ENCODE results near the gene C1D. TPM values are rescaled to one million over a fixed set of nuclear protein-coding genes. Genes with fewer than 3 reads are reported as not detected.

Gene C1D
- total and polyA plus RNA-seq, 4 experiments from 2014 or later, result 5.2 to 22.7 (median 12.9) TPM

GRCh38 chr2:68103030-68103708, 40.4 kb upstream of the C1D start:
- DNase-seq, result no peak
- POLR2A ChIA-PET (ENCODE audit: partially characterized antibody), result no interaction called here
- no peaks in the 10 kb centered on the region for H3K36me3 ChIP-seq (ENCODE audit: insufficient read depth, low read length)
- intact Hi-C loops (cut with micrococcal nuclease), result no loop called here
- Mint-ChIP-seq H3K36me3 (peaks cover 0 to 5% of the 10 kb centered on the region in 2 donors), H3K27ac (no peak overlapping the region), H3K4me1 (peaks cover 0 to 1% (median 0%) of the 10 kb centered on the region in 4 donors), H3K9me3 (peaks cover 1 to 26% (median 18%) of the 10 kb centered on the region in 8 donors), H3K4me3 (no peak overlapping the region), H3K27me3 (peaks cover 0 to 3% of the 10 kb centered on the region in 2 donors)
- CTCF ChIA-PET (ENCODE audit: partially characterized antibody), result no interaction called here
- H3K4me1 ChIP-seq (ENCODE audit: insufficient read depth, low read length), result no peaks in the 10 kb centered on the region
- H3K27ac ChIP-seq (ENCODE audit: low read depth, low read length), result no peak overlapping the region
- no peaks in the 10 kb centered on the region for H3K27me3 ChIP-seq (ENCODE audit: insufficient read depth, low read length)
- H3K4me3 ChIP-seq (ENCODE audit: low read length in 2 of 2), result no peak overlapping the region
- H3K9me3 ChIP-seq (ENCODE audit: control insufficient read depth in 1 of 2, low read length in 2 of 2), result no peaks in the 10 kb centered on the region

- Mint-ChIP-seq H3K4me1 (peaks cover 0 to 1% (median 0%) of the 10 kb centered on the region in 4 donors), H3K36me3 (peaks cover 0 to 2% of the 10 kb centered on the region in 2 donors), H3K27me3 (peaks cover 2 to 6% of the 10 kb centered on the region in 2 donors), H3K27ac (no peak overlapping the region), H3K4me3 (no peak overlapping the region), H3K9me3 (peaks cover 0 to 9% (median 3%) of the 10 kb centered on the region in 8 donors)
- Histone ChIP-seq H3K36me3 (ENCODE audit: insufficient read depth, low read length) (no peaks in the 10 kb centered on the region), H3K27ac (ENCODE audit: low read depth, low read length) (no peak overlapping the region), H3K4me3 (ENCODE audit: low read length in 2 of 2) (no peak overlapping the region), H3K27me3 (ENCODE audit: insufficient read depth, low read length) (no peaks in the 10 kb centered on the region), H3K9me3 (ENCODE audit: control insufficient read depth in 1 of 2, low read length in 2 of 2) (no peaks in the 10 kb centered on the region), H3K4me1 (ENCODE audit: insufficient read depth, low read length) (no peaks in the 10 kb centered on the region)
- intact Hi-C loops (cut with micrococcal nuclease), result no loop called here
- ChIA-PET CTCF (ENCODE audit: partially characterized antibody) (no interaction called here), POLR2A (ENCODE audit: partially characterized antibody) (no interaction called here)
- DNase-seq, result no peak
Observed at GRCh38 chr2:68100189-68100588, 37.4 kb upstream of the C1D start.

GRCh38 chr2:68099260-68099659, 36.5 kb upstream of the C1D start:
- Mint-ChIP-seq H3K9me3 (peaks cover 0 to 2% (median 0%) of the 10 kb centered on the region in 8 donors), H3K27me3 (peaks cover 2 to 6% of the 10 kb centered on the region in 2 donors), H3K36me3 (no peaks in the 10 kb centered on the region), H3K27ac (peak overlapping the region in 1 of 7 donors; percentile 50), H3K4me3 (no peak overlapping the region), H3K4me1 (peaks cover 0 to 1% (median 0%) of the 10 kb centered on the region in 4 donors)
- Histone ChIP-seq H3K27me3 (ENCODE audit: insufficient read depth, low read length) (no peaks in the 10 kb centered on the region), H3K9me3 (ENCODE audit: control insufficient read depth in 1 of 2, low read length in 2 of 2) (no peaks in the 10 kb centered on the region), H3K4me3 (ENCODE audit: low read length in 2 of 2) (no peak overlapping the region), H3K27ac (ENCODE audit: low read depth, low read length) (no peak overlapping the region), H3K4me1 (ENCODE audit: insufficient read depth, low read length) (no peaks in the 10 kb centered on the region), H3K36me3 (ENCODE audit: insufficient read depth, low read length) (no peaks in the 10 kb centered on the region)
- POLR2A ChIA-PET (ENCODE audit: partially characterized antibody), result no interaction called here
- intact Hi-C loops (cut with micrococcal nuclease), result no loop called here
- CTCF ChIA-PET (ENCODE audit: partially characterized antibody), result no interaction called here
- DNase-seq, result no peak

- CTCF ChIA-PET (ENCODE audit: partially characterized antibody), result no interaction called here
- intact Hi-C loops (cut with micrococcal nuclease), result no loop called here
Observed at GRCh38 chr2:68098291-68098797, 35.5 kb upstream of the C1D start.

GRCh38 chr2:68094111-68094510, 31.3 kb upstream of the C1D start:
- no peak overlapping the region for H3K27ac Mint-ChIP-seq
- Histone ChIP-seq H3K27me3 (ENCODE audit: insufficient read depth, low read length) (no peaks in the 10 kb centered on the region), H3K4me3 (ENCODE audit: low read length in 2 of 2) (no peak overlapping the region), H3K36me3 (ENCODE audit: insufficient read depth, low read length) (no peaks in the 10 kb centered on the region), H3K27ac (ENCODE audit: low read depth, low read length) (no peak overlapping the region), H3K9me3 (ENCODE audit: control insufficient read depth in 1 of 2, low read length in 2 of 2) (no peaks in the 10 kb centered on the region), H3K4me1 (ENCODE audit: insufficient read depth, low read length) (peaks cover 11% of the 10 kb centered on the region)
- no peaks in the 10 kb centered on the region for H3K9me3 Mint-ChIP-seq
- H3K4me3 Mint-ChIP-seq, result no peak overlapping the region
- H3K4me1 Mint-ChIP-seq, result peaks cover 9 to 12% (median 12%) of the 10 kb centered on the region in 4 donors
- H3K27me3 Mint-ChIP-seq, result peaks cover 2 to 4% of the 10 kb centered on the region in 2 donors
- POLR2A ChIA-PET (ENCODE audit: partially characterized antibody), result no interaction called here
- H3K36me3 Mint-ChIP-seq, result no peaks in the 10 kb centered on the region
- intact Hi-C loops (cut with micrococcal nuclease), result no loop called here
- CTCF ChIA-PET (ENCODE audit: partially characterized antibody), result no interaction called here
- DNase-seq, result no peak

More at GRCh38 chr2:68098291-68098797, 35.5 kb upstream of the C1D start:
- no peak for DNase-seq
- Histone ChIP-seq H3K27ac (ENCODE audit: low read depth, low read length) (no peak overlapping the region), H3K27me3 (ENCODE audit: insufficient read depth, low read length) (no peaks in the 10 kb centered on the region), H3K4me3 (ENCODE audit: low read length in 2 of 2) (no peak overlapping the region), H3K36me3 (ENCODE audit: insufficient read depth, low read length) (no peaks in the 10 kb centered on the region), H3K4me1 (ENCODE audit: insufficient read depth, low read length) (no peaks in the 10 kb centered on the region), H3K9me3 (ENCODE audit: control insufficient read depth in 1 of 2, low read length in 2 of 2) (no peaks in the 10 kb centered on the region)
- no peaks in the 10 kb centered on the region for H3K36me3 Mint-ChIP-seq
- H3K27ac Mint-ChIP-seq, result no peak overlapping the region
- no peaks in the 10 kb centered on the region for H3K9me3 Mint-ChIP-seq
- H3K4me1 Mint-ChIP-seq, result peaks cover 0 to 1% (median 0%) of the 10 kb centered on the region in 4 donors
- H3K4me3 Mint-ChIP-seq, result no peak overlapping the region
- H3K27me3 Mint-ChIP-seq, result peaks cover 2 to 6% of the 10 kb centered on the region in 2 donors
- POLR2A ChIA-PET (ENCODE audit: partially characterized antibody), result no interaction called here

- no peak for DNase-seq
- peaks cover 14% of the 10 kb centered on the region for H3K4me1 ChIP-seq (ENCODE audit: insufficient read depth, low read length)
- H3K9me3 ChIP-seq (ENCODE audit: control insufficient read depth in 1 of 2, low read length in 2 of 2), result no peaks in the 10 kb centered on the region
- no peaks in the 10 kb centered on the region for H3K27me3 ChIP-seq (ENCODE audit: insufficient read depth, low read length)
- H3K27me3 Mint-ChIP-seq, result peaks cover 2 to 3% of the 10 kb centered on the region in 2 donors
- no peaks in the 10 kb centered on the region for H3K36me3 Mint-ChIP-seq
- H3K4me3 ChIP-seq (ENCODE audit: low read length in 2 of 2), result no peak overlapping the region
- no peaks in the 10 kb centered on the region for H3K9me3 Mint-ChIP-seq
- intact Hi-C loops (cut with micrococcal nuclease), result no loop called here
- no peak overlapping the region for H3K27ac ChIP-seq (ENCODE audit: low read depth, low read length)
- H3K4me1 Mint-ChIP-seq, result peaks cover 9 to 14% (median 13%) of the 10 kb centered on the region in 4 donors
- H3K27ac Mint-ChIP-seq, result no peak overlapping the region
- no peaks in the 10 kb centered on the region for H3K36me3 ChIP-seq (ENCODE audit: insufficient read depth, low read length)
- ChIA-PET CTCF (ENCODE audit: partially characterized antibody) (no interaction called here), POLR2A (ENCODE audit: partially characterized antibody) (no interaction called here)
- no peak overlapping the region for H3K4me3 Mint-ChIP-seq
Observed at GRCh38 chr2:68093634-68094033, 30.8 kb upstream of the C1D start.

DNA sequence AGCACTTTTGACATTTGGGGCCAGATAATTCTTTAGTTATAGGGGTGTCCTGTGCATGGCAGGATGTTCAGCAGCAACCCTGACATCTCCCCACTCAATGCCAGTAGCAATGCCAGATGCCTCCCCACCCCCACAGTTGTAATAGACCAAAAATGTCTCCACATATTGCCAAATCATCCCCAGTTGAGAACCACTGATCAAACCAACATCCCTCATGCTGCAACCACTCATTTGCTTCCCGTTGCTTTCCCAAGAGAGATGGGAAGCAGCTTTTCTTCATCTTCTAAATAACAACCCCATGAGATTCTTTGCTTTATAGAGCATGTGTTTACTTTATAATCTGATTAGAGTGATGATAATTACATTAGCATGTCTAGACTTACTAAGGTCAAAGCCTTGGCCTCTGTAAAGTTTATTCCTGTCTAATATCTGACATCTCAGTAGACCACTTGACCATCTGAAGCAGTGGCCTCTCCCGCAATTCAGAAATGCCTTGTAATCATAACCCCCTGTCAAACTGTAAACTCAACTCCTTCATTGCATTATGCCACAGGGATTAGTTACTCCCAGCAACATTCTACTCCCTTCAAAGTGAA, 28.7 kb upstream of the C1D start:
- H3K27me3 ChIP-seq (ENCODE audit: insufficient read depth, low read length), result no peaks in the 10 kb centered on the region
- Mint-ChIP-seq H3K4me1 (peaks cover 10 to 14% (median 13%) of the 10 kb centered on the region in 4 donors), H3K4me3 (no peak overlapping the region), H3K36me3 (no peaks in the 10 kb centered on the region), H3K27ac (no peak overlapping the region), H3K27me3 (no peaks in the 10 kb centered on the region), H3K9me3 (no peaks in the 10 kb centered on the region)
- no peak for DNase-seq
- POLR2A ChIA-PET (ENCODE audit: partially characterized antibody), result no interaction called here
- no peak overlapping the region for H3K4me3 ChIP-seq (ENCODE audit: low read length in 2 of 2)
- H3K4me1 ChIP-seq (ENCODE audit: insufficient read depth, low read length), result peaks cover 17% of the 10 kb centered on the region
- no peak overlapping the region for H3K27ac ChIP-seq (ENCODE audit: low read depth, low read length)
- CTCF ChIA-PET (ENCODE audit: partially characterized antibody), result no interaction called here
- no peaks in the 10 kb centered on the region for H3K36me3 ChIP-seq (ENCODE audit: insufficient read depth, low read length)
- no peaks in the 10 kb centered on the region for H3K9me3 ChIP-seq (ENCODE audit: control insufficient read depth in 1 of 2, low read length in 2 of 2)
- intact Hi-C loops (cut with micrococcal nuclease), result no loop called here

Data from CD4-positive, alpha-beta memory T cell (primary cell).